H1 (cell line): ENCODE results near the gene HEPHL1. TPM values are rescaled to one million over a fixed set of nuclear protein-coding genes. Genes with fewer than 3 reads are reported as not detected.
A peak's percentile ranks its signal among the peaks of the same experiment; 100 is the strongest.

Source experiments
- CTCF ChIA-PET: fragments of 300-600 bp; sonication (Branson Sonifier 250); formaldehyde crosslinking; loops from one replicate; lab custom pipeline; 2021; ENCODE audit not compliant: partially characterized antibody; lab: Charles Lee
- POLR2A ChIA-PET: fragments of 300-600 bp; sonication (Branson Sonifier 250); formaldehyde crosslinking; loops from one replicate; lab custom pipeline; 2021; ENCODE audit warnings: inconsistent platforms; ENCODE audit not compliant: partially characterized antibody; lab: Charles Lee
- DNase-seq, 2 experiments: peaks; one replicate each; pipeline versions ENCODE4 v3.0.0 to v3.0.0-alpha.2; 2010 to 2022; ENCODE audit warnings: low spot score in 2 of 2, low read depth in 1 of 2, mixed read lengths in 1 of 2
- FAIRE-seq: peaks from 2 replicates; lab custom pipeline; 2011; peaks lifted over from hg19 to GRCh38; lab: Jason Lieb, UNC
- H2AFZ ChIP-seq: 2 replicates; pipeline ENCODE4 v1.8.1; 2012; ENCODE audit warnings: low read length, inconsistent platforms
- H2AK5ac ChIP-seq: 2 replicates; pipeline ENCODE4 v1.6.1; 2013; ENCODE audit warnings: low read depth, low read length
- H2BK120ac ChIP-seq: replicated peaks from 2 replicates; pipeline ENCODE3; 2013; ENCODE audit warnings: low read depth, low read length, inconsistent platforms
- H2BK12ac ChIP-seq: 2 replicates; pipeline ENCODE4 v1.6.1; 2013; ENCODE audit warnings: low read depth, low read length
- H2BK15ac ChIP-seq: 2 replicates; pipeline ENCODE4 v1.6.1; 2013; ENCODE audit warnings: low read length
- H2BK20ac ChIP-seq: 2 replicates; pipeline ENCODE4 v1.6.1; 2013; ENCODE audit warnings: low read length
- H2BK5ac ChIP-seq: 2 replicates; pipeline ENCODE4 v1.6.1; 2013; ENCODE audit warnings: low read depth, low read length
- H3K14ac ChIP-seq: 2 replicates; pipeline ENCODE4 v1.6.1; 2013; ENCODE audit warnings: inconsistent platforms; ENCODE audit not compliant: insufficient read length
- H3K18ac ChIP-seq: 2 replicates; pipeline ENCODE4 v1.6.1; 2013; ENCODE audit warnings: low read length; ENCODE audit errors: extremely low read depth
- H3K23ac ChIP-seq: 2 replicates; pipeline ENCODE4 v1.6.1; 2013; ENCODE audit warnings: inconsistent platforms; ENCODE audit not compliant: insufficient read length
- H3K23me2 ChIP-seq: 2 replicates; pipeline ENCODE4 v1.6.1; 2013; ENCODE audit warnings: low read depth, low read length
- H3K27ac ChIP-seq: 2 replicates; pipeline ENCODE4 v1.6.1; 2011; ENCODE audit warnings: low read depth, low read length, inconsistent platforms
- H3K27me3 ChIP-seq, 4 experiments: replicated peaks in 1 of 4; 1 replicate in 1 of 4; 2 replicates in 3 of 4; pipeline versions ENCODE4 v1.6.1 to v1.8.1; 2011 to 2013; ENCODE audit warnings: low read length in 3 of 4, mild to moderate bottlenecking in 3 of 4, inconsistent platforms in 2 of 4, mixed read lengths in 2 of 4, moderate library complexity in 1 of 4; ENCODE audit not compliant: control insufficient read depth in 3 of 4, insufficient read depth in 3 of 4; ENCODE audit errors: extremely low read depth in 1 of 4
- H3K36me3 ChIP-seq, 4 experiments: 2 replicates each; pipeline versions ENCODE4 v1.6.1 to v1.8.1; 2011 to 2013; ENCODE audit warnings: mild to moderate bottlenecking in 4 of 4, low read length in 3 of 4, moderate library complexity in 2 of 4, control low read depth in 1 of 4, inconsistent platforms in 1 of 4; ENCODE audit not compliant: insufficient read depth in 4 of 4, control insufficient read depth in 2 of 4
- H3K4ac ChIP-seq: replicated peaks from 2 replicates; pipeline ENCODE3; 2013; ENCODE audit warnings: low read length, low read depth, mixed read lengths, inconsistent platforms; ENCODE audit not compliant: insufficient read length
- H3K4me1 ChIP-seq, 4 experiments: replicated peaks in 1 of 4; 1 replicate in 1 of 4; 2 replicates in 3 of 4; pipeline versions ENCODE4 v1.6.1 to v1.8.1; 2011 to 2013; ENCODE audit warnings: low read length in 3 of 4, inconsistent platforms in 2 of 4, mixed read lengths in 1 of 4; ENCODE audit not compliant: insufficient read depth in 4 of 4, control insufficient read depth in 3 of 4
- H3K4me2 ChIP-seq, 2 experiments: 2 replicates each; pipeline versions ENCODE4 v1.6.1 to v1.8.1; 2011 to 2013; ENCODE audit warnings: low read depth in 2 of 2, low read length in 2 of 2, control low read depth in 1 of 2, inconsistent platforms in 1 of 2, mild to moderate bottlenecking in 1 of 2; ENCODE audit not compliant: insufficient read depth in 1 of 2
- H3K4me3 ChIP-seq, 4 experiments: fragments of 200-600, 300-600 bp in 1 of 4; sonication (generic), shearing (Covaris generic), sonication (Bioruptor Twin) in 1 of 4; 2 replicates each; pipeline versions ENCODE4 v1.5.1 to v1.8.1; 2011 to 2016; ENCODE audit warnings: low read length in 4 of 4, low read depth in 3 of 4, control low read depth in 2 of 4, inconsistent platforms in 2 of 4, mild to moderate bottlenecking in 2 of 4, mixed read lengths in 1 of 4, moderate library complexity in 1 of 4; ENCODE audit not compliant: insufficient read depth in 2 of 4; ENCODE audit errors: extremely low read depth in 1 of 4
- H3K56ac ChIP-seq: replicated peaks from 2 replicates; pipeline ENCODE3; 2013; ENCODE audit warnings: low read depth, mild to moderate bottlenecking, mixed read lengths, low read length, inconsistent platforms; ENCODE audit not compliant: insufficient read length
- H3K79me1 ChIP-seq: 2 replicates; pipeline ENCODE4 v1.6.1; 2013; ENCODE audit warnings: low read depth, low read length, control low read depth
- H3K79me2 ChIP-seq, 2 experiments: 2 replicates each; pipeline versions ENCODE4 v1.6.1 to v1.8.1; 2012 to 2013; ENCODE audit warnings: low read length in 2 of 2, mild to moderate bottlenecking in 2 of 2, inconsistent platforms in 1 of 2; ENCODE audit not compliant: insufficient read depth in 2 of 2, control insufficient read depth in 1 of 2
- H3K9ac ChIP-seq, 4 experiments: replicated peaks in 1 of 4; 1 replicate in 1 of 4; 2 replicates in 3 of 4; pipeline versions ENCODE4 v1.6.1 to v1.8.1; 2011 to 2013; ENCODE audit warnings: low read depth in 3 of 4, low read length in 3 of 4, control low read depth in 2 of 4, mild to moderate bottlenecking in 2 of 4, moderate library complexity in 2 of 4, inconsistent platforms in 1 of 4; ENCODE audit errors: extremely low read depth in 1 of 4
- H3K9me3 ChIP-seq, 2 experiments: 2 replicates each; pipeline versions ENCODE4 v1.6.1 to v1.8.1; 2012 to 2013; ENCODE audit warnings: mild to moderate bottlenecking in 2 of 2, moderate library complexity in 2 of 2, control low read depth in 1 of 2, inconsistent platforms in 1 of 2, low read depth in 1 of 2, low read length in 1 of 2, mixed read lengths in 1 of 2; ENCODE audit not compliant: insufficient read depth in 2 of 2
- H4K20me1 ChIP-seq, 2 experiments: replicated peaks in 1 of 2; 2 replicates each; pipeline versions ENCODE3 to v1.8.1; 2011 to 2013; ENCODE audit warnings: inconsistent platforms in 2 of 2, low read length in 2 of 2, mild to moderate bottlenecking in 1 of 2; ENCODE audit not compliant: insufficient read depth in 2 of 2, control insufficient read depth in 1 of 2
- H4K5ac ChIP-seq: 2 replicates; pipeline ENCODE4 v1.6.1; 2013; ENCODE audit warnings: low read length, low read depth, mixed read lengths, inconsistent platforms; ENCODE audit not compliant: insufficient read length
- H4K8ac ChIP-seq: 2 replicates; pipeline ENCODE4 v1.8.0; 2013; ENCODE audit warnings: mild to moderate bottlenecking, moderate library complexity, low read length, inconsistent platforms; ENCODE audit not compliant: insufficient read depth; ENCODE audit errors: extremely low read depth
- H4K91ac ChIP-seq: replicated peaks from 2 replicates; pipeline ENCODE3; 2013; ENCODE audit warnings: low read length, mixed read lengths, inconsistent platforms; ENCODE audit not compliant: insufficient read length
- BACH1 ChIP-seq: IDR thresholded peaks from 2 replicates; pipeline ENCODE4 v1.6.1; 2012; ENCODE audit warnings: low read length, improper control_type of control experiment
- CBX5 ChIP-seq: fragments of 300-800, 300-1000 bp; sonication (generic); IDR thresholded peaks from 2 replicates; pipeline ENCODE4 v1.7.1; 2016; ENCODE audit warnings: antibody characterized with exemption, low read length, low read depth
- CREB1 ChIP-seq: IDR thresholded peaks from 2 replicates; pipeline ENCODE4 v1.6.1; 2012; ENCODE audit warnings: inconsistent platforms
- CTBP2 ChIP-seq: IDR thresholded peaks from 2 replicates; pipeline ENCODE4 v1.7.0; 2011; ENCODE audit warnings: borderline replicate concordance, mild to moderate bottlenecking, moderate library complexity, mixed read lengths, low read length; ENCODE audit not compliant: insufficient read depth, insufficient read length
- HDAC6 ChIP-seq: IDR thresholded peaks from one replicate; pipeline ENCODE4 v1.7.1; 2012; ENCODE audit warnings: low read depth, mild to moderate bottlenecking, inconsistent platforms, low read length, moderate library complexity
- JUN ChIP-seq: IDR thresholded peaks from 2 replicates; pipeline ENCODE4 v1.6.1; 2011; ENCODE audit warnings: low read depth, mild to moderate bottlenecking, improper control_type of control experiment, low read length
- KDM1A ChIP-seq: fragments of 200-600, 300-600 bp; sonication (generic); IDR thresholded peaks from 2 replicates; pipeline ENCODE4 v1.7.1; 2016; ENCODE audit warnings: mild to moderate bottlenecking, low read length, borderline replicate concordance
- KDM4A ChIP-seq: IDR thresholded peaks from one replicate; pipeline ENCODE4 v1.7.1; 2012; ENCODE audit warnings: low read depth, mild to moderate bottlenecking, moderate library complexity, low read length, inconsistent platforms; ENCODE audit not compliant: severe bottlenecking
- NRF1 ChIP-seq: IDR thresholded peaks from 2 replicates; pipeline ENCODE4 v1.6.1; 2011; ENCODE audit warnings: mild to moderate bottlenecking, low read depth, low read length, improper control_type of control experiment
- PHF8 ChIP-seq: fragments of 200-600 bp; sonication (generic); conservative IDR thresholded peaks from 2 replicates; pipeline ENCODE4 v1.7.1; 2012; ENCODE audit warnings: low read depth, mild to moderate bottlenecking, inconsistent platforms, low read length, moderate library complexity
- SIX5 ChIP-seq: IDR thresholded peaks from 2 replicates; pipeline ENCODE4 v1.6.1; 2011; ENCODE audit warnings: mild to moderate bottlenecking, low read depth, low read length
- TAF7 ChIP-seq: optimal IDR thresholded peaks from 2 replicates; pipeline ENCODE3; 2011; ENCODE audit warnings: low read depth, mild to moderate bottlenecking, inconsistent platforms, low read length, moderate library complexity, borderline replicate concordance
- TBP ChIP-seq: IDR thresholded peaks from 2 replicates; pipeline ENCODE4 v1.6.1; 2011; ENCODE audit warnings: low read depth, low read length, improper control_type of control experiment
- TCF12 ChIP-seq: IDR thresholded peaks from 2 replicates; pipeline ENCODE4 v1.6.1; 2011; ENCODE audit warnings: low read depth, mild to moderate bottlenecking, low read length
- WGBS, 2 experiments: shearing (Covaris generic) in 1 of 2; methylation state at CpG; one replicate each; pipeline versions ENCODE4 v1.1.6 to v1.1.7; 2013 to 2015; ENCODE audit warnings: low lambda C conversion rate in 2 of 2, mixed read lengths in 2 of 2, inconsistent platforms in 1 of 2, low coverage in 1 of 2, missing lambda C conversion rate in 1 of 2; ENCODE audit not compliant: insufficient replicate concordance in 2 of 2, insufficient coverage in 1 of 2, insufficient read length in 1 of 2; ENCODE audit errors: extremely low coverage in 1 of 2, missing lambda C conversion rate in 1 of 2; 5-methylcytosine and 5-hydroxymethylcytosine counted together
- polyA plus RNA-seq, 7 experiments: library from polyadenylated mRNA; depleted of rRNA in 3 of 7; stranded (reverse) in 5 of 7; unstranded in 2 of 7; fragments of >200 nt in 5 of 7; fragments of 200-250 nt in 2 of 7; gene quantifications; 1 replicate in 5 of 7; 2 replicates in 1 of 7; 4 replicates in 1 of 7; pipeline versions ENCODE4 v1.2.1 to v1.2.3, GENCODE V29; 2011 to 2013; ENCODE audit warnings: missing spikeins in 2 of 7, mixed read lengths in 2 of 7
- total RNA-seq: library from RNA; stranded (reverse); fragmentation: NEBNext Ultra II Directional; extraction: Animal tissue kit (Norgen Biotek cat#: 25700); gene quantifications from 2 replicates; pipeline ENCODE4 v1.2.1, GENCODE V29; 2021

HEPHL1 gene
- total and polyA plus RNA-seq, 2 of the 8 experiments (the other 6 are each of a cell fraction or from before 2014, with no cell fraction given) = 0.09 to 0.11 TPM

- Histone ChIP-seq H3K56ac (no peak overlapping the region), H3K4me2 (no peak overlapping the region), H3K79me2 (no peaks in the 10 kb centered on the region), H4K8ac (no peak overlapping the region), H2AFZ (peak overlapping the region; percentile 66; the same call in 1 of the 2 replicates), H3K27ac (no peak overlapping the region), H2AK5ac (no peak overlapping the region), H3K4ac (no peak overlapping the region), H2BK5ac (no peak overlapping the region), H3K4me1 (0 out of 7 replicates have a peak, but pooled peaks cover 0 to 2% (median 0%) of the 10 kb centered on the region in 4 experiments), H4K5ac (no peak overlapping the region), H3K36me3 (no peaks in the 10 kb centered on the region), H3K18ac (no peak overlapping the region), H2BK120ac (no peak overlapping the region), H2BK20ac (no peak overlapping the region), H3K23me2 (no peaks in the 10 kb centered on the region), H3K79me1 (no peaks in the 10 kb centered on the region), H4K20me1 (no peaks in the 10 kb centered on the region), H3K27me3 (no peaks in the 10 kb centered on the region), H3K23ac (no peak overlapping the region), H2BK12ac (no peak overlapping the region), H3K9me3 (no peaks in the 10 kb centered on the region), H3K14ac (no peak overlapping the region), H2BK15ac (no peak overlapping the region), H4K91ac (no peak overlapping the region), H3K9ac (no peak overlapping the region), H3K4me3 (no peak overlapping the region)
- ChIA-PET CTCF (no interaction called here), POLR2A (no interaction called here)
- FAIRE-seq (no peak), DNase-seq (no peak)
- TF ChIP-seq CBX5 (no peak), CTBP2 (no peak), TBP (no peak), CREB1 (no peak), PHF8 (no peak), SIX5 (no peak), TAF7 (no peak), BACH1 (no peak), JUN (no peak), KDM1A (no peak), TCF12 (no peak), KDM4A (no peak), NRF1 (no peak), HDAC6 (no peak)
- WGBS, 2 experiments = 93% methylated on average over 2 of the region's 2 CpGs; no CpG with 5 or more reads in 1 of the 2 experiments
Observed at GRCh38 chr11:94023856-94024255, 2.7 kb downstream of the HEPHL1 start.
